Ishikawa (cell line): ENCODE measurements around the gene HLA-F.

Source experiments
- CEBPB ChIP-seq: IDR thresholded peaks from 2 replicates; pipeline ENCODE4 v1.6.1; 2012
- EP300 ChIP-seq: IDR thresholded peaks from 2 replicates; pipeline ENCODE4 v1.6.1; 2012; ENCODE audit warnings: borderline replicate concordance
- RAD21 ChIP-seq: IDR thresholded peaks from 2 replicates; pipeline ENCODE4 v1.6.1; 2012; ENCODE audit warnings: low read depth
- TAF1 ChIP-seq: IDR thresholded peaks from 2 replicates; pipeline ENCODE4 v1.6.1; 2012; ENCODE audit warnings: low read depth, mild to moderate bottlenecking
- YY1 ChIP-seq: IDR thresholded peaks from 2 replicates; pipeline ENCODE4 v1.6.1; 2012; ENCODE audit warnings: low read depth
- TF ChIP-seq, protein P1 (sequence below): IDR thresholded peaks from 2 replicates; pipeline ENCODE4 v1.6.1; 2012
- TF ChIP-seq, protein P2 (sequence below): IDR thresholded peaks from 2 replicates; pipeline ENCODE4 v1.6.1; 2012; ENCODE audit warnings: low read depth, mild to moderate bottlenecking

- TF ChIP-seq, protein P1, sequence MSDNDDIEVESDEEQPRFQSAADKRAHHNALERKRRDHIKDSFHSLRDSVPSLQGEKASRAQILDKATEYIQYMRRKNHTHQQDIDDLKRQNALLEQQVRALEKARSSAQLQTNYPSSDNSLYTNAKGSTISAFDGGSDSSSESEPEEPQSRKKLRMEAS = no peak
- no peak for TF ChIP-seq TAF1
- no peak for TF ChIP-seq EP300
- no peak for TF ChIP-seq RAD21
- TF ChIP-seq, protein P2, sequence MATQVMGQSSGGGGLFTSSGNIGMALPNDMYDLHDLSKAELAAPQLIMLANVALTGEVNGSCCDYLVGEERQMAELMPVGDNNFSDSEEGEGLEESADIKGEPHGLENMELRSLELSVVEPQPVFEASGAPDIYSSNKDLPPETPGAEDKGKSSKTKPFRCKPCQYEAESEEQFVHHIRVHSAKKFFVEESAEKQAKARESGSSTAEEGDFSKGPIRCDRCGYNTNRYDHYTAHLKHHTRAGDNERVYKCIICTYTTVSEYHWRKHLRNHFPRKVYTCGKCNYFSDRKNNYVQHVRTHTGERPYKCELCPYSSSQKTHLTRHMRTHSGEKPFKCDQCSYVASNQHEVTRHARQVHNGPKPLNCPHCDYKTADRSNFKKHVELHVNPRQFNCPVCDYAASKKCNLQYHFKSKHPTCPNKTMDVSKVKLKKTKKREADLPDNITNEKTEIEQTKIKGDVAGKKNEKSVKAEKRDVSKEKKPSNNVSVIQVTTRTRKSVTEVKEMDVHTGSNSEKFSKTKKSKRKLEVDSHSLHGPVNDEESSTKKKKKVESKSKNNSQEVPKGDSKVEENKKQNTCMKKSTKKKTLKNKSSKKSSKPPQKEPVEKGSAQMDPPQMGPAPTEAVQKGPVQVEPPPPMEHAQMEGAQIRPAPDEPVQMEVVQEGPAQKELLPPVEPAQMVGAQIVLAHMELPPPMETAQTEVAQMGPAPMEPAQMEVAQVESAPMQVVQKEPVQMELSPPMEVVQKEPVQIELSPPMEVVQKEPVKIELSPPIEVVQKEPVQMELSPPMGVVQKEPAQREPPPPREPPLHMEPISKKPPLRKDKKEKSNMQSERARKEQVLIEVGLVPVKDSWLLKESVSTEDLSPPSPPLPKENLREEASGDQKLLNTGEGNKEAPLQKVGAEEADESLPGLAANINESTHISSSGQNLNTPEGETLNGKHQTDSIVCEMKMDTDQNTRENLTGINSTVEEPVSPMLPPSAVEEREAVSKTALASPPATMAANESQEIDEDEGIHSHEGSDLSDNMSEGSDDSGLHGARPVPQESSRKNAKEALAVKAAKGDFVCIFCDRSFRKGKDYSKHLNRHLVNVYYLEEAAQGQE = no peak
- no peak for TF ChIP-seq CEBPB
- TF ChIP-seq YY1 = no peak
Observed at GRCh38 chr6:29763491-29764289, 40.5 kb downstream of the HLA-F start.
